Measurements from ENCODE around the gene PTPRE.

- no peak for TF ChIP-seq CTCF (IDR thresholded peaks at IDR 0.05; ENCODE audit: low read depth, low read length, missing input control)
- TF ChIP-seq RAD21 (IDR thresholded peaks at IDR 0.05), result no peak
- TF ChIP-seq MAX (IDR thresholded peaks at IDR 0.05), result no peak
- no peak for TF ChIP-seq SP1 (IDR thresholded peaks at IDR 0.05)
- no peak for TF ChIP-seq REST (IDR thresholded peaks at IDR 0.05)
- no peak for TF ChIP-seq NR2F2 (IDR thresholded peaks at IDR 0.05)
- TF ChIP-seq TAF1 (conservative IDR thresholded peaks at IDR 0.05), result no peak
- TF ChIP-seq HNF4G (IDR thresholded peaks at IDR 0.05), result no peak
- TF ChIP-seq EGR1 (IDR thresholded peaks at IDR 0.05; ENCODE audit: low read depth in 2 of 2), result no peak
- no peak for TF ChIP-seq ZBTB33 (IDR thresholded peaks at IDR 0.05)
- TF ChIP-seq RXRA (IDR thresholded peaks at IDR 0.05), result no peak
- TF ChIP-seq YY1 (IDR thresholded peaks at IDR 0.05), result no peak
Measured at GRCh38 chr10:127971101-127971946, 64.4 kb downstream of the PTPRE start.

All from liver (tissue), 3 donors.